Measurements from ENCODE around the gene MED4.
"Not testable (repeated sequence)": the region's sequence is repeated elsewhere in the genome, so short reads cannot be mapped to it uniquely, and the experiment has no call there.

The MED4 gene

GRCh38 chr13:48094404-48094780 is 512 bp downstream of the MED4 start:
- ATAC-seq (no peak), DNase-seq (peak; percentile 16)

- DNase-seq, result no peak
- no peak for ATAC-seq
These were observed 1.3 kb downstream of the MED4 start for GRCh38 chr13:48093588-48093987.

GRCh38 chr13:48086272-48086671 is 8.6 kb downstream of the MED4 start:
- DNase-seq, result no peak
- no peak for ATAC-seq

DNA sequence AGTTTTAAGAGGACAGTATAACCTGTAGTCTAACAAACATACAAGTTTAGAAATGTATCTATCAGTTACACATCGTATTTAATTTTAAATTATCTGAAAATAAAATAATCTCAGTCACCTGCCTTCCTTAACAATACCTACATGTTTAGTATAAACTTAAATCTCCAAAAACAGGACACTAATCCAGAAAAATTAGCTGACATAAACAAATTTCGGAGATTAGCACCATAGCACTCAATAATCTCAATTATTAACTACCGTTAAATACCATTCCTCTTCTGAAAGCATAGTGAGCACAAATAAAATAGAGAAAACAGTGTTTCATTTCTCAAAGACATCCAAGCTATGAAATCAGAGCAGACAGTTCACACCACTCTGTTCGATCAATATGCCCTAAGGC is 13.2 kb downstream of the MED4 start:
- DNase-seq, result no peak
- no peak for ATAC-seq

DNA sequence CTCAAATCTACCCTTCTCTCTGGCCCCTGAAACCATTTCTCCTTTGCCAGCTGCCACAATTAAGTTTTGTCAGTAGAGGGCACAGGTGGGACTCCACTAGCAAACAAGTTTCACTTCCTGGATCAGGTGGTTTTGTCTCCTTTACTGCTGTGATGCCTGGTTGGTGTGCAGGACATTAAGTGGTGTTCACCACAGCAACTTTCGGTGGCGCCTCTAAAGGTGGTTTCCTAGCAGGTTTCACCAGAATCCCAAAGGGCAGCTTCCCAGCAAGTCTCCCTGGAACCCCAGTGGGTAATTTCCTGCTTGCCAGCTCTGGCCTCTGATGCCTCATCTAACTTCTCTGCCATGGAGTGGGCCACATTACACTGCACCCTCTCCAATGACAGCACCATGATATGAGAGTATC is 16.6 kb downstream of the MED4 start:
- ATAC-seq (peak; percentile 81), DNase-seq (peak; percentile 27)

DNA sequence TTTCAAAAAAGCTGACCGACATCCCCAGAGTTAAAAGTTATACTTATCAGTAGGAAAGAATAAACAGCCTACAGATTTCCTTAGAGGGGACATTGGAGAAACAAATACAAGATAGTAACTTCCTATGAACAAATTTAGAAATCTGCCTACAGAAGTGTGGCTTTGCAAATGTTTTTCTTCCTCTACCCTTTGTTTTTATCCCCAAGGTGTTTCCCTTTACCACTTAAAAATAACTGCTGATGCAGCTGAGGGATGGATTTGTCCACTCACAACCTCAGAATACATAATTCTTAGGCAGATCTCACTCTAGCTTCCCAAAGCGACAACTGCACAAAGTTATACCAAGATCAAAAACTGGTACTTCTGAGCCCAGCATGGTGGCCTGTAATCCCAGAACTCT is 20.9 kb downstream of the MED4 start:
- DNase-seq (no peak), ATAC-seq (no peak)

DNA sequence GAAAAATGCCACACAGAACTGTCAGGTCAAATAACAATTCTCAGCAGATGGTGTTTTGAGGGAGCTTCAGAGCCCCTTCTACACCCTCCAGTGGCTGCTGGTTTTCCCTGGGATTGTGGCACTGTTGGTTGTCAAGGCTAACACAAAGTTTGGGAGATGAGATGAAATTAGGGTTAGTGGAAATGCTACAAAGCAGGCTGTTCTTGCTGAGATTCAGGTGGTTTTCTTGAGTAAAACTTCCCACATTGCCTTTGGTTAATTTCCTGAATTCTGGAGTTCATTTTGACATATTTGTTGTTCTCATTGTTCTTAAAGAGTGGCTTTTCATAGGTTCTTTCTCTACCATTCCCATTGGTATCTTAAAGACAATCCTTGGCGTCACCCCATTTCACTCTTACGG is 22.1 kb downstream of the MED4 start:
- DNase-seq, result no peak
- no peak for ATAC-seq

DNA sequence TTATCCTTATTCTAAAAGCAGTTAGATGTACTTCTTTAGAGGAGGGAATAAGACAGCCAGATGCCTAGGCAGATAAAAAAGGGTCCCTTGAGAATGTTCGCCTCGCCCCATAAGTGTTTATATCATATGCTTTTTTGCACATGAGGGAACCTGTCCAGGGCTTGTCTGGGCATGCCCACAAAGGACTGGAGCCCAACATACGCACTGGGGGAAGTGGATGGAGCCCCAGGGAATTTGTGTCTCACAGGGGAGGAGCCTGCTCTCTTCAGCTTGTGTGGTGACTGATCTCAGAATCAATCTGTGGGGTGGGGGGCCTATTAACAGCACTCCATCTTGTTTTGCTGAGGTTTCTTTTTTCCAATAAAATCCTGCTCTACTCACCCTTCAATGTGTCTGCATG is 22.6 kb downstream of the MED4 start:
- DNase-seq (no peak), ATAC-seq (no peak)

- DNase-seq (no peak), ATAC-seq (no peak)
These were observed 24.0 kb downstream of the MED4 start for GRCh38 chr13:48070942-48071341.

- DNase-seq, result no peak
These were observed 25.3 kb downstream of the MED4 start for GRCh38 chr13:48069573-48069972.

DNA sequence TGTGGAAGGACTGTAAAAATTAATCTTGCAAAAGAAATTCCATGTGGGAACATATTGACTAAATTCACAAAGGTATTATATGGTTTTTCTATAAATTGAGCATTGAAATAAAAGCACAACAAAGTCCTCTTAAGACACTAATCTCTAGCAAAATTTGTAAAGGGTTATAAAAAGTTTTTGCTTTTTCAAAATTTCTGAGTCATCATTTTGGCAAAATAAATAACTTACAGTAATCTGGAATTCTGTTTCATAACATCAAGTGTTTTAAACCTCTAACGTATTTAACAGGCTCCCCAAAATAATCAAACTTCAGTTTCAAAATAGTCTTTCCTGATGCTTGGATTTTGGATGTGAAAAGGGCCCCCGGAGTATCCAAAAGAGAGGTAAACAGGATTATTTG is 26.0 kb downstream of the MED4 start:
- ATAC-seq, result no peak
- DNase-seq, result no peak

More at GRCh38 chr13:48069573-48069972, 25.3 kb downstream of the MED4 start:
- ATAC-seq, result no peak

GRCh38 chr13:48068036-48068435 is 26.9 kb downstream of the MED4 start:
- DNase-seq, result no peak

GRCh38 chr13:48066310-48066989 is 28.5 kb downstream of the MED4 start:
- ATAC-seq (peak; percentile 73), DNase-seq (peak; percentile 28)

More at GRCh38 chr13:48068036-48068435, 26.9 kb downstream of the MED4 start:
- no peak for ATAC-seq

GRCh38 chr13:48059951-48060350 is 35.0 kb downstream of the MED4 start:
- not testable (repeated sequence) for ATAC-seq

GRCh38 chr13:48058536-48058935 is 36.4 kb downstream of the MED4 start:
- not testable (repeated sequence) for ATAC-seq, DNase-seq

More at GRCh38 chr13:48059951-48060350, 35.0 kb downstream of the MED4 start:
- DNase-seq, result not testable (repeated sequence)

DNA sequence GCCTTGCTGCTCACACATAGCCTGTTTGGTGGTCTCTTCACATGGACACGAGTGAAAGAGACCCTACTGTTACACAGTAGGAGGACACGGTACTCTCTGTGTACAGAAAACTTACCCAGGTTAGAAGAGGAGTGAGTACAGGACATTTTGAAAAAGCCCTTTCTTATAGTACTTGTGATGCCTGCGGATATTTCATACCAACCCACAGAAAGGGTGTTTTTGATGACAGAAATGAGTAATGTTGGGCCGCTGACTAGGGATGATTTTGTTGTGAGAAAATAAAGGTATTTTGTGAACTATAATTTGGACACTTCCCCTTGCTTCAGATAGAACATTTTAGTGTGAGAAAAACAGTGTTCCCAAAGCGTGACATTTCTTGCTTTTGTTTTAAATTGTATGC is 39.2 kb downstream of the MED4 start:
- ATAC-seq (no peak), DNase-seq (no peak)

GRCh38 chr13:48054601-48055000 is 40.3 kb downstream of the MED4 start:
- no peak for ATAC-seq
- DNase-seq, result no peak

DNA sequence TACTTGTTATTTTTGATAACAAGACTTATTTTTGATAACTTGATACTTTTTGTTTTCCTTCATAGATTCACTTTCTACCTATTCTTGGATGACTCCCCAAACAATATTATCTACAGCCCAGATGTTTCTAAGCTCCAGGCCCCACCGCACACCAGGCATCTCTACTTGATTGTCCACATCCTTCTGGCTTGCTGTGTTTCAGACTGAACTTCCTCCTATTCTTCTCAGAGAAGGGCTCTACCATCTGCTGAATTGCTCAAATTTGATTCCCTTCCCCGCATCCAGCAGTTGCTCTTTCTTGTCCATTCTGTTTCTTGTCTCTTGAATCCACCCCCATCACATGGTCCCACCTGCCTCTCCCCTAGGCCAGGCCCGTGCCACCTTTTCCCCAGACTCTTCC is 44.4 kb downstream of the MED4 start:
- ATAC-seq, result no peak
- no peak for DNase-seq

DNA sequence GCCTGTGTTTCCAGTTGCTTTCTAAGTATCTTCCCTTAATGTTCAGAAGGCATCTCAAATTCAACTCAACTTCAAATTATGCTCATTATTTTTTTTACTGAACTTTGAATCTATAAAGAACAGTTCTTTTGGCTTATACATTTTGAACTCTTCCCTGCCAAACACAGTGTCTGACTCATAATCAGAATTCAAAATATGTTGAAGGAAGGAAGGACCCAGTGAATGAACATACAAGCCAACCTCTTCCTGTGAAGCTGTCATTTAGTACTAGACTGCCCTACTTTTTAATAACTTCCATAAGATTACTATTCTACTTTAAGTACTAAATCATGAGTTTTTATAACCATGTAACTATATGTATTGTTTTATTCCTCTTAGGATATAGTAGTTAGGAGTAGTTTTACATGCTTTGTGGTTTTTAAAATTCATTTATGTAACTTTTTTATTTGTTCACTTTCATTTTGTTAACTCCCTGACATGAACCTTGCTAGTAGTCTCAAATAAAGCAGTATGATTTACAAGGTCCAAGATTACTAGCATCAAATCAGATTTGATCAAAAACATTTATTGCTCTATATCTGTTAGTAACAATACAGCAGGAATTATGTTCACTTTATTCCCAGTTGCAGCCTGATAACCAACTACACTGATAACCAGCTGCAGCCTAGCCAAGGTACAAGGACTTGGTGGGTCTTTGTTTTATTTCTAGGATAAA is 51.0 kb downstream of the MED4 start:
- ATAC-seq, result peak; percentile 71
- no peak for DNase-seq

DNA sequence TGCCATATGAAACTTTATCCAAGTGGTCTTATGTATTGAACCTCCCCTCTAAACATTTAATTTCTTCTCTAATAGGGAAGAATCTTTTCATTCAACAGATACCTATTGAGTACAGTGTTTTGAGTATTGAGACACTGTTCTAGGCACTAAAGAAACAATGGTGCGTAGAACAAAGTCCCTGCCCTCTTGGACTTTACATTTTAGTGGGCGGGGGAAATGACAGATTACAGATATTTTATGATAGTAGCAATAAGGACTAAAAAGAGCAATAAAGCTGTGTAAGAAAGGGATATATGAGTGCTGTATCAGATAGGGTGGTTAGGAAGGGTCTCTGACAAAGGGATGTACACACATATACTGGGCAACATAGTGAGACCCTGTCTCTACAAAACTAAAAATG is 52.0 kb downstream of the MED4 start:
- no peak for DNase-seq
- no peak for ATAC-seq

GRCh38 chr13:48040896-48041295 is 54.0 kb downstream of the MED4 start:
- DNase-seq (no peak), ATAC-seq (no peak)

DNA sequence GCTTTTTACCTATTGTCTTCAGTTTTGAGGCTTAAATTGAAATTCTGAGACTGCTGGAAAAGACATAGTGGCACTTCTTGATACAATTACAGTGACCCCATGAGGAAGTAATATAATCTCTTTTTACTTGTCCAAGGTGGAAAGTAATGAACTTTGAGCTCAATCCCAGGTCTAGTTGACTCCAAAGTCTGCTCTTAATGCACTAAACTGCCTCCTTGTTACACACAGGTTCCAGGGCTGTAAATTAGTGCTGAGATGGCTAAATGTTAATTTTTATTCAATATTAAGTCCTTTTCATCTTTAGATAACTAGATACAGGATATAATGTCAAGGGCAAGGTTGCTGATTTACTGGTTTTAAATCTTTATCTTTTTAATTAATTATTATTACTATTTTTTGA is 54.9 kb downstream of the MED4 start:
- DNase-seq, result no peak
- no peak for ATAC-seq

DNA sequence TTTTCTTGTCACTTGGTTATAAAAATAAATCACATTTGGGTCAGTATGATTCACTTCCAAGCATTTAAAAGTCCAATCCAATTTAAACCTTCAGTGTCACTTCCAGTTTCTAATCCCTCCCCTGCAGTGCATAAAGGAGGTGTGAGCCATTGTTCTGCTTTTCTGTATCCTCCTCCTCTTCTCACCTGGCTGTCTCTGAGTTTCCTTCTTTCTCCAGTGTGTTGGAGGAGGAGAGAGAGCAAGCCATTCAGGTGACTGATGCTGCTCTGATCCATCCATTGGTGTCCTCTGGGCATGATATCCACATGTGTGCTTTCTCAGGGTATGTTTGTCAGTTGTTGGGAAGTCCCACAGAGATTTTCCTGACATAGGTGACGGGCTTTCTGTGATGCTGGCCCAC is 56.1 kb downstream of the MED4 start:
- no peak for DNase-seq
- ATAC-seq, result no peak

All from stimulated activated naive CD8-positive, alpha-beta T cell treated with anti-CD3 and anti-CD28 coated beads, Interleukin-15, Interleukin-2, amounts not matched to agents 100 U/mL and 50 U/mL, for 24 hours (primary cell).